GM21390 (cell line): ENCODE data around the gene MYO9A.

Source experiments
- ATAC-seq: cut with Tn5 transposase; IDR thresholded peaks from one replicate; pipeline ENCODE4 v1.9.1; 2021; ENCODE audit not compliant: unreplicated experiment

The MYO9A gene

DNA sequence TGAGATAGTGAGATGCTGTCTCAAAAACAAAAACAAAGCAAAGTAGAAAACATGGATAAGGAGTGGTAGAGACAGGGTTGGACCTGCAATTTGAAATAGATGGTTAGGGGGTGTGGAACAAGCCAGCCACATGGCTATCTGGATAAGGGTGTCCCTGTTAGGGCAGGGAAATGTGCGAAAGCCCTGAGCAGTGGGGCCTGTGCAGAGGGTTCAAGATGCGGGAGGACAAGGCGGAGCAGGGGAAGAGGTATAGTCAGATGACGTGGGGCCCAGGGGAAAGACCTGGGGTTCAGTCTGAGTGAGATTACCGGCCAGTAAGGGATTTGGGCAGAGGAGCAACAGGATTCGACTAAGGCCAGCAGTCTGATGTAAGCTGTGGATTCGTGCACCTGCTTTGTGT lies 326.0 kb downstream of the MYO9A start:
- no peak for ATAC-seq

DNA sequence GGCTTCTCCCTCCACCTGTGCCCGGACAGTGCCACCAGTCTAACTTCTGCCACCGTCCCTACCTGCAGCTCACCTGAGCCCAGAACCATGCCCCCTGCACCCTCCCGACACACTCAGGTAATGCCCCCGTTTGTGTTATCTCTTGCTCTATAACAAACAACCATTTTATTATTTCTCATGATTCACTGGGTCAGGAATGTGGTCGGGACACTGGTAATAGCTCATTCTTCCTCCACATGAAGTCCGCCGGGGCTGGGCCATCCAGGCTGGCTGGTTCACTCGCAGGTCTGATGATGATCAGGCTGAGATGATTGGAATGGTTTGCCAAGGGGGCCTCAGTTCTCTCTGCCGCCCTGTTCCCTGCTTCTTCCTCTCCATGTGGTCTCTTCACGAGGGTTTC lies 327.9 kb downstream of the MYO9A start:
- ATAC-seq: no peak

DNA sequence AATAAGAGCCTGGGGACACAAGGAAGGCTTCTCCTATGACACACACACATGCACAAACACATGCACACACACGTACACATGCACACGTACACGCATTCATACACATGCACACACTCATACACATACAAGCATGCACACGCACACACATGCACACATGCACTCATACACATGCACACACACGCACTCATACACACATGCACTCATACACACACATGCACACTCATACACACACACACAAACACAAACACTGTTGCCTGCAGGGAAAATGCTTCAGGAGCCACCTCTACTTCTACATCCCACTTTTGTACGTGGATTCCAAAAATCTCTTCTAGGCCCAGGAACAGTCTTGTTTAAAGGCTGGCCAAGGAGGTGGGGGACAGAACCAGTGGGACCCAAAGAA lies 328.3 kb downstream of the MYO9A start:
- ATAC-seq: no peak

DNA sequence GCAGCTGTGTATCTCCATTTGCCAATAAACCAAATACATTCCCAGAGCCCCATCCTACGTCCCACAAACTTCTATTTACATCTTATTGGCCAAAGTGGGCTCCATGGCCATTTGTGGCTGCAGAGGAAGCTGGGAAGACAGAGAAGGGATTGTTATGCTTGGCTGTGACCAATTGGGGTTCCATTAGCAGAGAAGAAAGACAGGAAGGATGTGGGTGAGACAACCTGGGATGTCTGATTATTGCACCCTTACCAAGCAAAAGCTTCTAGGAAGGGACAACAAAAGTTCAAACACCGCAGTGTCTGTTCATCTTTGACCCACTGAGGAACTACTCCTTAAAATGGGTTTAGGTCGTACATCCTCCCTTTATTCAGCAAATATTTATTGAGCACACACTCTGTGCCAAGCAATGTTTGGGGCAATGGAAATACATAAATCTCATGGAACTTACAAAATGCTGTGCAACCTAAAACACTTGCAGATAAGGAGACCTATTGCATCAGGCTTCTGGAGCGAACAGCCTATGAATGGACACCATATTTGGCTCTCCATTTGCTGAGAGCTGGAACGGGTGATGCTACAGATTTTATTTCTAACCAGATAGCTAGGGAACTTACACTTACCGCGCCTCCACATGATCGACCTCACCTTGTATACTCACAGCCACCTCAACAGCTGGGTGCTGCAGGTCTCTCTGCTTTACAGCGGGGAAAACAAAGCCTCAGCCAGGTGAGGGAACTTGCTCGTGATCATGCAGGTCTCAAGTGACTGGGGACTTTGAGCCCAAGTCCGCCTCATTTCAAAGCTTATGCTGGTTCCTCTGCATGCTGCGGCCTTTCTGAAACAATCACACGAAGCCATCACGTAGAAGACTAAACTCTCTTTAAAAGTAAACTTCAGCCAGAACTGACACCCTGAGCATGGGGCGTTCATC lies 329.0 kb downstream of the MYO9A start:
- no peak for ATAC-seq

DNA sequence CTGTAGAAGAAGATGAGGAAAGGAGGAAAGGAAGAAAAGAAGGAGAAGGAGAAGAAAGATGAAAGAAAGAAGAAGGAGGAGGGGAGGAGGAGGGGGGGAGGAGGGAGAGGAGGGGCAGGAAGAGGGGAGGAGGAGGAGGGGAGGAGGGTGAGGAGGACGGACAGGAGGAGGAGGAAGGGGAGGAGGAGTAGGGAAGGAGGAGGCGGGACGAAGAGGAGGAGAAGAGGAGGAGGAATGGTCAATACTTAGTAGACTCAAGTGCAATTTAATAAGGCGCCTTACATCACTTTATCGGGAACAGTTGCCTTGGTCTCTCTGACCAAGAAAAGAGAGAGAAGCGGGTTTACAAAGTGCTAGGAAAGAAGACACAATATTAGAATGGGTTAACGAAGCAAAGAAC lies 331.3 kb downstream of the MYO9A start:
- no peak for ATAC-seq

DNA sequence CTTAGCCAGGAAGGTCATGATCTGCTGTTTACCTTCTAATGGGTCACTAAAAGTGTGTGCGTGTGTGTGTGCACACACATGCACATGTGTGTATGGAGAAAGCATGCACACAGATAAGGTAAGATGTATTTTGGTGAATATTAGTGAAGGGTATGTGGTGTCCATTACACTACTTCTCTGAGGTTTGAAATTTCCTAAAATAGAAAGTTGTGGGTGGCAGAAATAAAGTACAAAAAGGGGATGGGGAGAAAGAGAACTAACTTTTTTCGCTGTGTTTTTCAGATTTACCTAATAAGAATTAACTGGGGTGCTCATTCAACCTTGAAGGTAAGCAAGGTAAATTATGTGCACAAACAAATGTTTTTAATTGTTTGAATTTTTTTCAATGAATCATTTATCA lies 332.0 kb downstream of the MYO9A start:
- no peak for ATAC-seq

DNA sequence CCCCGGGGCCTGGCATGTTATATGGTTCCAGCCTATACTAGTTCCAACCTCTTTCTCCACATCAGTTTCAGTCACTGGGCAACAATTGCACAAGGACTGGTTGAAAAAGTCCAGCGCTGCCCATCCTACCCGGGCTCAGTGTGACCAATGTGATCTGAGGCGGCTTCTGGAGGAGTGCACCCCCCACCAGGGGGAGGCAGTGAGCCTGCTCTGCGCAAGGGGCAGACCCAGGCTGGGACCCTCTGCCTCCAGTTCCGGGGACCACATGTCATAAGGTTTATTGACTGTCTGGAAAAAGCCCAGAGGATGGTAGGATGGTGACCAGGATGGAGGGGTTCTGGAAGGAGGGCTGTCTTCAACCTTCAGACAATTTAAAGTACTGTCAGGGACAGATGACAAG lies 333.2 kb downstream of the MYO9A start:
- ATAC-seq: no peak

DNA sequence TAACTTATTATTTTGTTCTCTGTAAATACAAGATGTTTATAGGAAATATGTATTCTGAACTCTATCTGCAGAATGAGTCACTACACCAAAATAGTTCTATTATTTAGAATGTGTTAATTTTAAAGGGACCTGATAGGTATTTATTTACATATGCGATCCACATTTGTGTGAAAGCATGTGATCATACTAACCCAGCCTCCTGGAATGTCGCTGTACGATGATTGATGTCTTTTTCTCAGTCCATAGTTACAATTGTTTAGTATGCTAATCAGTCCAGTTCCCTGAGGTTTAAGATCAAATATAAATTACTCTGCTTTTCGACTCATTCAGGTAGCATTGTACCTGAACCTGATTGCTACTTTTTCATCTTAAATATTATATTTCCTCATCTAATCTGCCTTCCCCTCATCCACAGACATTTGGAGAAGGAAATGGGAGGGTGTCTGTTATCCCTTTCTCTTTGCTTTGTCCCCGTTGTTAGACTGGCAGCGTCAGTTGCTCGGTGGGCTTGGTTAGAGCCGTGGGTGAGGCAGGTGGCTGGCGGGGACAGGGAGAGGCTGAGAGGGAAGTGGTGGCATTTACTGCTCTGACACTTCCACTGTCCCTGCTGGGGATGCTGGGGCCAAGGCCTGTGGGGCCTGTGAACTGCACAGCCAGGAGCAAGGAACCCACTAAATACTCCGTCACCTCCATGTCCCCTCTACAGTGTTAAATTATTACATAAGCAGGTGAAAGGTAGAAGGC lies 335.4 kb downstream of the MYO9A start:
- no peak for ATAC-seq

DNA sequence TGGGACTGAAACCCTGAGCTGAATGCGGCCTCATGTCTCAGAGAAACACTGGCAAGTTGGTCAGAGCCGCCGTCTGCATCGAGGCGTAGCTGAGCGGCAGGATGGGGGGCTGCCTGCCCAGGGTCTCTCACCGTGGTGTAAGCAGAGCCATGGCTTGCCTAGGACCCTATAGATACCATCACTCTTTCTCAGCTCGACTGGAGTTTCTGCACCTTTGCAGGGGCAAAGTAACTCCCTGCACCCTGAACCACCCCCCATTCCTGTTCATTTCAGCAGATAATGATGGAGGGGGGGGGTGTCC lies 336.0 kb downstream of the MYO9A start:
- no peak for ATAC-seq

DNA sequence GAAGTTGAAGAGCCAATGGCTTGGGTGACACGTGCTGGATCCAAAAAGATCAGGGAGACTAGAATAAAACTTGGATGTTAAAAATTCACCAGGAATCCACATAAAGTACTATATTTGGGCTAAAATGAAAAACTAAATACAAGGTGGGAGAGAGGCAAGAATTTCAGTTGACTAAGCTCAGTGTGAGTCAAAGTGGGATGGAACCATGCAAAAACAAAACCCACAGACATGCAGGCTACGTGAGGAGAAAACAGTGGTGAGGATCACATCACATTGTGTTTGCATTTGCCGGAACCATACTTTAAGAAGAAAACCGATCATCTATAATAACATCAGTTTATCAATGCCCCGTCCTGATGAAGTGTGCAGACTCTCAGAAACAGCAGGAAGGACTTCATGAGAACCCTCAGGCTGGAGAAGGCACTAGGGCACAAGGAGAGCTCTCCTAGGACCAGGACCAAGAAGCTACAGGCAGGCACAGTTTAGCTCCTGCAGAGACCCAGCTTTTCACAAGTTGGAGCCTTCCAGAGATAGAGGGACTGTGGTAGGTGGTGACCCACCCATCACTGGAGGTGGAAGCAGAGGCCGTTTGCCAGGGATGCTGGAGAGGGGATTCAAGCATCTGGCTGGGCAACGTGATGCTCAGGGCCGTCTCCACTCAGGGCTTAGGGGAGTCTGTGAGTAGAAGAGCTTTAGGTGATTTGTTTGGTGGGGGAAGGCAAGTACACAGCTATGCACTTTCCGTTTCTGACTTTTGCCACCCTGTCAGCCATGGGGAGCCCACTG lies 336.6 kb downstream of the MYO9A start:
- ATAC-seq: no peak

DNA sequence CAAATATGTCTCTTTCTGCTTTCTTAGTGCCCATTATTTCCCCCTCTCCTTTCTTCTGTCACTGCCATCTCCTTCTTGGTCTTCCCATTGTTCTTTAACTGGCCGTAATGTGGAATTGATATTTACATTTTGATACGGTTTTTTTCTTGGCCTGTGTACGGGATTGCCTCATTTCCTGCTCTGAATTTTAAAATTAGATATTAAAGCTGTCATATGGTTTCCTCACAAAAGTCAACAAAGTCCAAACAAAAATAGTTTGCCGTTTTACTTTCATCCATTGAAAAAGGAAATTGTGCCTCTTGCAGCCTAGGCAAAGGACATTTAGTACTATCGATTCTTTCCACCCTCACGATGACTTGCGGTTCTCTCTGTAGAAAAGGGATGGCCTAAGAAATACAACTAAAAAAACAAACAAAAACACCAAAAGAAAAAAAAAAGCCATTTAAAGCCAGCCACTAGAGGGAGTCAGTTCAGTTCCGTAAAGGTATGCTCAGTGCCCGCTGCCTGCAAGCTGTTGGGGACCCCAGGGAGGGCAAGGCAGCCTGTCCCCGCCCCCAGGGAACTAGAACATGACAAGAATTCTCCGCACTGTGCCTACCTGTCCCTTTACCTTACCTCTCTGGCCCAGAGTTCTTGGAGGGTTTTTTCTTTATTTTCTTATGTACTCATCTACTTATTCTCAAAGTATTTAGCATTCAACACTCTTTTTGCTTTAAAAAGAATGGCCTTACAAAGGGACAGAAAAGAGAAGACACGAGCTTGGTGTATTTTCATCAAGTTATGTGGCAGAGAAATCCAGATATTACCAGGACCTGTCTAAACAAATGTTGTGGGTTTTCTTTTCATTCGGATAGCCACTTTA lies 337.6 kb downstream of the MYO9A start:
- ATAC-seq: peak; percentile 52

DNA sequence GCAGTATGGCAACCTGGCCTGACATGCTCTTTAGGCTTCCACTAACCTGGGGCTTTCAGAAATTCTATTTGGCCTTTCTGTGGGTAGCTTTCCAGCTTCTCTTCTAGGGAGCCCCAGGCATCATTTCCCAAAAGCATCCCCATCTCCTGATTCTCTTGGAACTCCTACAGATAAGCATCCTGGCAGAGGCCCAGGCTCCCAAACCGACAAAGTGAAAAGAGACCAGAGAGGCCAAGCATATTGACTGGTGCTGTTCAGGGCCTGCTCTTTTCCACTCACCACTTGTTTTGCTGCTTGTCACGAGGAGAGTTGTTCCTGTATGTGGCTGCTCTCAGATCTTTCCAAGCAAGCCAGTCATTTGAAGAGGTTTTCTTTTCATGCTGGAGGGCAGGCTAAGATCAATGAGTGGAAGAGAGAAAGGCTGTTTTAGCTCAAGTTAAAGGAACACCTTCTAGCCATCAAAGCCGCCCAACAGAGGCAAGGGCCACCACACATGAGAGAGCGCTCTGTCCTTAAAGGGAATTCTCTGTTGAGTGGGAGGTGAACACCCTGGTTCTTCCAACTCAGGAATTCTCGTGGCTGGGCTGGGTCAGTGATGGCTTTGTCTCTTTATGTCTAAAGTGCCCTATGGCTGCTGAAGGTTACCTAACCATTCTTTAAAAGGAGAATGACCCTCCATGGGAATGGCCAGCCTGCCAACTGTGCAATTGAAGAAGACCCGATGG lies 338.7 kb downstream of the MYO9A start:
- no peak for ATAC-seq

DNA sequence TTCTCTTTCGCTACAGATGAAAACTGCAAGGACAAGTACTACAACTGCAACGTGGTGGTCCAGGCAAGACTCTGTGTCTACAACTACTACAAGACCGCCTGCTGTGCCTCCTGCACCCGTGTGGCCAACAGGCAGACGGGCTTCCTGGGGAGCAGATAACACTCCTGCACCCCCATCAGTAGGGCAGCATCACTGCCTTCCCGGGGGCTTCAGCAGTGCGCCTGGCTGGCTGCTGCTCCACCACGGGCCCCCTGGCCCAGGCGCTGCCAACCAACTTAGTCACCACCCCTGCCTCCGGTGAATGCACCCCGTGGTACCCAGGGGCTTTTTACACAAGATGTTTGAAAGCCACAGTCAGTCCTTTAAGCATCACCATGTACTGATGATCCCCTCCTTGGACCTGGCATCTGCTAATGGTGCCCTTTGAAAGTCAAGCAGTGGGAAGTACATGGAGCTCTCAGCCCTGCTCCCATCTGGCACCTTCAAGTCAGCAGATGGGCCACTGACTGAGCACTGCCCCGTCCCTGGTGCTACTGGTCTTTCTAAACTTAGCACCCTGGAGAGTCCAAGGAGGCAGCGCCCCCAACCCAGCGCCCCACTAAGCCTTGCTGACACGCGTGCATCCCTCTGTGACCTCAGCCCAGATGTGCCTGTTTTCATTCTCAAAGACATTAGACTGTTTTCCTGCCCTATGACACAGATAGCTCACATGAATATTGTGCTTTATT lies 340.6 kb downstream of the MYO9A start:
- ATAC-seq: no peak

DNA sequence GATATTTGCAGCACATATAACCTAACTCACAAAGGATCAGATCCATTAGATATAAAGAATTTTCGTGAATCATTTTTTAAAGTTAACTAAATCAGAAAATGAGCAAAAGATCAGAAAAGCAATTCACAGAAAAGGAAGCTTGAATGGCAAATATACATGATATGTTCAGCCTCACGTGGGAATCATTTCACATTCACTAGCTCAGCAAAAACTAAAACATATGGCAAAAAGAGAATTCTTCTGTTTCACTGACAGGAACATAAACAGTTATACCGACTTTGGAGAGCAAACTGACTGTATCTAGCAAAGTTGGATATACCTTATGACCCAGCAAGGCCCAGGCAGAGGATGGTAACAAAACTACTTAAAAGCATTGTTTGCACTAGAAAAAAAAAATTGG lies 341.6 kb downstream of the MYO9A start:
- ATAC-seq: no peak

DNA sequence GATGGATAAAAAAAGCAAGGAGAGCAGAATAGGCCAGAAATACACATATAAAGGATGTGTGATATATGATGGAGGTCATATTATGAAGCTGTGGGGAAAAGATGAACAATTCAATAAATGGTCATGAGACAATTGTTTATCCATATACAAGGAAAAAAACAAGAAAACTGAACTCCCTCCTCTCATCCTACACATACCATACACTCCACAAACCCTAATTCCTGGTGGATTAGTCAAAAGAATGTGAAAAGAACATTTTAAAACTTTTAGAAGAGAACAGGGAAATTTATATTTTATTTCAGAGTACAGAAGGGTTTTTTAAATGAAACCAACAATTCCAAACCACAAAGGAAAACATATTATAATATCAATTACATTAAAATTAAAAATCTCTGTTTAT lies 342.1 kb downstream of the MYO9A start:
- ATAC-seq: no peak

DNA sequence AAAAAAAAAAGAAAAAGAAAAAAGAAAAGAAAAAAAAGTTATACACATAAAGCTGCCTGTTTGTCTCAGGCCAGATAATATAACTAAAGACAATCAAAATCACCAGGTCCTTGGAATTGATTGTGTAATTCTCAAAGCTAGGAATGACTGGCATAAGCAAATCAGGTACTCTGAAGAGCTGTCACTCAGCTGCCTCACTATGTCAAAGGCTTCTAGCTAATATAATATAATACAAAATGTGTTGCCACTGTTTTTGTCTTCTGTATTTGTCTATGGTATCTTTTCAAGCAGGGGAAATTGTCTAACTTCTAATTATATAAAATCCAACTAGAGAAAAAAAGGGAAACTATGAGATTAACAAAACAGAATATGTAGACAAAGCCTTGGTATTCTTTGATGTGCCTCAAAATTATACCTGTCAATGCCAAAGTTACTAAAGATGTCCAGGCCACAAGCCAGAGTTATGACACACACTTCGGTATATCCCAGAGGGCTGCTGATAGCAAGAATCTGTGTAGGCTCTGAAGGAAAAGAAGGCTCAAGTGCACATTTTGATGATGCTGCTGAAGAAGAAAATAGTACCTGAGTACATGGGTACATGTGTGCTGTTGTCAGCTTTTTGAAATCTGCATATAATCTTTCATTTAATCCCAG lies 344.6 kb downstream of the MYO9A start:
- no peak for ATAC-seq
